Measurements from ENCODE around the gene CHRDL2.
"Not testable (repeated sequence)": the region's sequence is repeated elsewhere in the genome, so short reads cannot be mapped to it uniquely, and the experiment has no call there.

The CHRDL2 gene

GRCh38 chr11:74756571-74756970 lies 25.3 kb upstream of the CHRDL2 start:
- no peak for DNase-seq (ENCODE audit: low spot score in 2 of 2)
- peaks cover 26% of the 10 kb centered on the region for H3K4me1 Mint-ChIP-seq
- no peak for ATAC-seq (ENCODE audit: low read depth)
- no peaks in the 10 kb centered on the region for H3K27me3 Mint-ChIP-seq
- H3K4me3 Mint-ChIP-seq, result no peak overlapping the region
- peaks cover 4% of the 10 kb centered on the region for H3K9me3 Mint-ChIP-seq
- H3K36me3 Mint-ChIP-seq, result peaks cover 6% of the 10 kb centered on the region
- H3K27ac Mint-ChIP-seq, result no peak overlapping the region

- Mint-ChIP-seq H3K36me3 (peaks cover 6% of the 10 kb centered on the region), H3K4me3 (no peak overlapping the region), H3K27me3 (no peaks in the 10 kb centered on the region), H3K27ac (peak overlapping the region; percentile 2), H3K4me1 (peaks cover 28% of the 10 kb centered on the region), H3K9me3 (peaks cover 4% of the 10 kb centered on the region)
- no peak for ATAC-seq (ENCODE audit: low read depth)
- no peak for DNase-seq (ENCODE audit: low spot score in 2 of 2)
These were observed 24.3 kb upstream of the CHRDL2 start for GRCh38 chr11:74755395-74755995.

- no peak overlapping the region for H3K4me3 Mint-ChIP-seq
- peaks cover 32% of the 10 kb centered on the region for H3K4me1 Mint-ChIP-seq
- peaks cover 4% of the 10 kb centered on the region for H3K9me3 Mint-ChIP-seq
- DNase-seq (ENCODE audit: low spot score in 2 of 2) (no peak), ATAC-seq (ENCODE audit: low read depth) (no peak)
- peak overlapping the region; percentile 62 for H3K27ac Mint-ChIP-seq
- H3K36me3 Mint-ChIP-seq, result peaks cover 6% of the 10 kb centered on the region
- no peaks in the 10 kb centered on the region for H3K27me3 Mint-ChIP-seq
These were observed 23.5 kb upstream of the CHRDL2 start for GRCh38 chr11:74754507-74755252.

- no peak for DNase-seq (ENCODE audit: low spot score in 2 of 2)
- Mint-ChIP-seq H3K27ac (no peak overlapping the region), H3K9me3 (no peaks in the 10 kb centered on the region), H3K4me3 (peak overlapping the region; percentile 5), H3K27me3 (no peaks in the 10 kb centered on the region), H3K4me1 (peaks cover 45% of the 10 kb centered on the region), H3K36me3 (peaks cover 2% of the 10 kb centered on the region)
- ATAC-seq (ENCODE audit: low read depth), result no peak
These were observed 20.1 kb upstream of the CHRDL2 start for GRCh38 chr11:74751303-74751702.

GRCh38 chr11:74750598-74750997 lies 19.4 kb upstream of the CHRDL2 start:
- H3K27ac Mint-ChIP-seq; H3K9me3 Mint-ChIP-seq; DNase-seq (ENCODE audit: low spot score in 2 of 2); ATAC-seq (ENCODE audit: low read depth); H3K36me3 Mint-ChIP-seq; H3K27me3 Mint-ChIP-seq; H3K4me3 Mint-ChIP-seq: not testable (repeated sequence)
- peaks cover 41% of the 10 kb centered on the region for H3K4me1 Mint-ChIP-seq

GRCh38 chr11:74749965-74750296 lies 18.7 kb upstream of the CHRDL2 start:
- ATAC-seq (ENCODE audit: low read depth) (no peak), DNase-seq (ENCODE audit: low spot score in 2 of 2) (no peak)
- H3K4me1 Mint-ChIP-seq, result peaks cover 35% of the 10 kb centered on the region
- no peaks in the 10 kb centered on the region for H3K9me3 Mint-ChIP-seq
- H3K36me3 Mint-ChIP-seq, result no peaks in the 10 kb centered on the region
- H3K27me3 Mint-ChIP-seq, result no peaks in the 10 kb centered on the region
- H3K4me3 Mint-ChIP-seq, result peak overlapping the region; percentile 87
- peak overlapping the region; percentile 67 for H3K27ac Mint-ChIP-seq

- Mint-ChIP-seq H3K36me3 (no peaks in the 10 kb centered on the region), H3K27me3 (no peaks in the 10 kb centered on the region), H3K9me3 (no peaks in the 10 kb centered on the region), H3K4me1 (peaks cover 31% of the 10 kb centered on the region), H3K4me3 (peak overlapping the region; percentile 87), H3K27ac (peak overlapping the region; percentile 67)
- ATAC-seq (ENCODE audit: low read depth) (peak; percentile 54), DNase-seq (ENCODE audit: low spot score in 2 of 2) (peak in 1 of 2 donors; percentile 33)
These were observed 18.1 kb upstream of the CHRDL2 start for GRCh38 chr11:74749127-74749964.

- Mint-ChIP-seq H3K4me1 (peaks cover 26% of the 10 kb centered on the region), H3K9me3 (no peaks in the 10 kb centered on the region), H3K4me3 (peak within 1 kb of the TSS; percentile 87), H3K27ac (peak within 1 kb of the TSS; percentile 86), H3K36me3 (no peaks in the 10 kb centered on the region), H3K27me3 (no peaks in the 10 kb centered on the region)
- DNase-seq (ENCODE audit: low spot score in 2 of 2) (peak; percentile 78 to 89), ATAC-seq (ENCODE audit: low read depth) (peak; percentile 96)
These were observed 17.2 kb upstream of the CHRDL2 start, which contains the start of gene RNF169 for GRCh38 chr11:74748211-74749126. Gene RNF169 (plus strand): TSS chr11:74748849. CDS start chr11:74748881, 32 bp downstream.

- ATAC-seq (ENCODE audit: low read depth) (no peak), DNase-seq (ENCODE audit: low spot score in 2 of 2) (no peak)
- Mint-ChIP-seq H3K9me3 (no peaks in the 10 kb centered on the region), H3K27me3 (no peaks in the 10 kb centered on the region), H3K4me3 (no peak overlapping the region), H3K36me3 (no peaks in the 10 kb centered on the region), H3K4me1 (peaks cover 23% of the 10 kb centered on the region), H3K27ac (no peak overlapping the region)
These were observed 15.6 kb upstream of the CHRDL2 start for GRCh38 chr11:74746868-74747267.

GRCh38 chr11:74744277-74744676 lies 13.1 kb upstream of the CHRDL2 start:
- H3K36me3 Mint-ChIP-seq, result no peaks in the 10 kb centered on the region
- H3K4me1 Mint-ChIP-seq, result peaks cover 13% of the 10 kb centered on the region
- no peak overlapping the region for H3K27ac Mint-ChIP-seq
- H3K27me3 Mint-ChIP-seq, result peaks cover 2% of the 10 kb centered on the region
- no peak overlapping the region for H3K4me3 Mint-ChIP-seq
- ATAC-seq (ENCODE audit: low read depth) (no peak), DNase-seq (ENCODE audit: low spot score in 2 of 2) (no peak)
- no peaks in the 10 kb centered on the region for H3K9me3 Mint-ChIP-seq

GRCh38 chr11:74743640-74744039 lies 12.4 kb upstream of the CHRDL2 start:
- Mint-ChIP-seq H3K9me3 (no peaks in the 10 kb centered on the region), H3K36me3 (no peaks in the 10 kb centered on the region), H3K27ac (no peak overlapping the region), H3K27me3 (peaks cover 5% of the 10 kb centered on the region), H3K4me3 (no peak overlapping the region), H3K4me1 (peaks cover 13% of the 10 kb centered on the region)
- no peak for DNase-seq (ENCODE audit: low spot score in 2 of 2)
- no peak for ATAC-seq (ENCODE audit: low read depth)

GRCh38 chr11:74742070-74742469 lies 10.8 kb upstream of the CHRDL2 start:
- Mint-ChIP-seq H3K36me3 (no peaks in the 10 kb centered on the region), H3K27me3 (peaks cover 10% of the 10 kb centered on the region), H3K4me3 (no peak overlapping the region), H3K27ac (no peak overlapping the region), H3K4me1 (no peaks in the 10 kb centered on the region), H3K9me3 (no peaks in the 10 kb centered on the region)
- ATAC-seq (ENCODE audit: low read depth), result no peak
- DNase-seq (ENCODE audit: low spot score in 2 of 2), result no peak

- ATAC-seq (ENCODE audit: low read depth) (peak; percentile 78), DNase-seq (ENCODE audit: low spot score in 2 of 2) (peak; percentile 28 to 38)
- H3K4me3 Mint-ChIP-seq, result no peak overlapping the region
- H3K27me3 Mint-ChIP-seq, result peaks cover 17% of the 10 kb centered on the region
- no peak overlapping the region for H3K27ac Mint-ChIP-seq
- no peaks in the 10 kb centered on the region for H3K9me3 Mint-ChIP-seq
- H3K36me3 Mint-ChIP-seq, result no peaks in the 10 kb centered on the region
- no peaks in the 10 kb centered on the region for H3K4me1 Mint-ChIP-seq
These were observed 8.5 kb upstream of the CHRDL2 start for GRCh38 chr11:74739546-74740270.

Data from memory B cell (primary cell).